Epithelial cell of esophagus (primary cell): Measurements from ENCODE around the gene ANKS1B.

Experiments
- DNase-seq: peaks from one replicate; pipeline ENCODE4 v3.0.0; 2010; ENCODE audit warnings: low read depth
- H3K4me3 ChIP-seq: 2 replicates; pipeline ENCODE4 v1.5.1; 2011; ENCODE audit warnings: mild to moderate bottlenecking, low read length, control low read depth
- CTCF ChIP-seq: IDR thresholded peaks from 2 replicates; pipeline ENCODE4 v1.5.1; 2011; ENCODE audit warnings: low read depth, mild to moderate bottlenecking, low read length, control low read depth, inconsistent platforms; ENCODE audit not compliant: insufficient read depth; ENCODE audit errors: missing control alignments

ANKS1B gene

GRCh38 chr12:99879439-99879838 lies 105.3 kb downstream of the ANKS1B start:
- TF ChIP-seq CTCF, result no peak
- DNase-seq, result no peak
- no peak overlapping the region for H3K4me3 ChIP-seq

GRCh38 chr12:99875081-99875480 lies 109.7 kb downstream of the ANKS1B start:
- no peak overlapping the region for H3K4me3 ChIP-seq
- no peak for TF ChIP-seq CTCF
- DNase-seq, result no peak

- DNase-seq, result no peak
- no peak overlapping the region for H3K4me3 ChIP-seq
- no peak for TF ChIP-seq CTCF
Measured at GRCh38 chr12:99870085-99870484, 114.7 kb downstream of the ANKS1B start.

GRCh38 chr12:99861731-99862130 lies 123.0 kb downstream of the ANKS1B start:
- no peak overlapping the region for H3K4me3 ChIP-seq
- no peak for TF ChIP-seq CTCF
- DNase-seq, result no peak

GRCh38 chr12:99859126-99859525 lies 125.6 kb downstream of the ANKS1B start:
- no peak overlapping the region for H3K4me3 ChIP-seq
- DNase-seq, result no peak
- no peak for TF ChIP-seq CTCF

GRCh38 chr12:99852666-99853065 lies 132.1 kb downstream of the ANKS1B start:
- DNase-seq, result no peak
- no peak overlapping the region for H3K4me3 ChIP-seq
- no peak for TF ChIP-seq CTCF

- no peak for DNase-seq
- no peak for TF ChIP-seq CTCF
- no peak overlapping the region for H3K4me3 ChIP-seq
Measured at GRCh38 chr12:99847936-99848335, 136.8 kb downstream of the ANKS1B start.
